Peyer's patch (tissue), 4 donors: Measurements from ENCODE around the gene ELOVL2. TPM values are rescaled to one million over a fixed set of nuclear protein-coding genes. Genes with fewer than 3 reads are reported as not detected.

Source experiments
- DNase-seq, 3 donors: peaks; one replicate each; pipeline ENCODE4 v3.0.0-alpha.2; 2017 to 2019
- H3K27ac ChIP-seq, 4 donors: fragments of 200-600 bp; sonication (generic); one replicate each; pipeline ENCODE4 v1.5.1; 2016 to 2019
- H3K27me3 ChIP-seq, 2 donors: fragments of 200-600 bp; sonication (generic); one replicate each; pipeline ENCODE4 v1.5.1; 2019
- H3K36me3 ChIP-seq, 3 donors: fragments of 200-600 bp; sonication (generic); one replicate each; pipeline ENCODE4 v1.5.1; 2016 to 2019
- H3K4me1 ChIP-seq, 4 donors: fragments of 200-600 bp; sonication (generic); one replicate each; pipeline ENCODE4 v1.5.1; 2016 to 2019
- H3K4me3 ChIP-seq, 4 donors: fragments of 200-600 bp; sonication (generic); 1 replicate in 3 of 4; 2 replicates in 1 of 4; pipeline ENCODE4 v1.5.1; 2016 to 2019; ENCODE audit warnings: mild to moderate bottlenecking in 1 of 4
- H3K9me3 ChIP-seq, 4 donors: fragments of 200-600 bp; sonication (generic); one replicate each; pipeline ENCODE4 v1.5.1; 2016 to 2019; ENCODE audit warnings: mild to moderate bottlenecking in 1 of 4
- POLR2A ChIP-seq, 2 donors: fragments of 450-650 bp; IDR thresholded peaks; one replicate each; pipeline ENCODE4 v1.5.1; 2017; ENCODE audit warnings: antibody characterized with exemption in 2 of 2, mild to moderate bottlenecking in 2 of 2, moderate library complexity in 2 of 2
- total RNA-seq, 4 donors: library from RNA; depleted of rRNA; stranded (reverse); fragments of >200 nt; gene quantifications; one replicate each; pipeline ENCODE4 v1.1.0, GENCODE V29; 2016
- TF ChIP-seq, protein P1 (sequence below), 6 experiments: fragments of 450-650 bp in 4 of 6; fragments of 200-600 bp in 2 of 6; sonication (generic) in 1 of 6; IDR thresholded peaks; one replicate each; pipeline ENCODE4 v1.5.1; 2017 to 2019; ENCODE audit warnings: antibody characterized with exemption in 6 of 6, mild to moderate bottlenecking in 3 of 6, moderate library complexity in 1 of 6

The ELOVL2 gene
- total RNA-seq, 4 donors from 2014 or later, result 0.18 to 0.27 TPM; not detected in 2

DNA sequence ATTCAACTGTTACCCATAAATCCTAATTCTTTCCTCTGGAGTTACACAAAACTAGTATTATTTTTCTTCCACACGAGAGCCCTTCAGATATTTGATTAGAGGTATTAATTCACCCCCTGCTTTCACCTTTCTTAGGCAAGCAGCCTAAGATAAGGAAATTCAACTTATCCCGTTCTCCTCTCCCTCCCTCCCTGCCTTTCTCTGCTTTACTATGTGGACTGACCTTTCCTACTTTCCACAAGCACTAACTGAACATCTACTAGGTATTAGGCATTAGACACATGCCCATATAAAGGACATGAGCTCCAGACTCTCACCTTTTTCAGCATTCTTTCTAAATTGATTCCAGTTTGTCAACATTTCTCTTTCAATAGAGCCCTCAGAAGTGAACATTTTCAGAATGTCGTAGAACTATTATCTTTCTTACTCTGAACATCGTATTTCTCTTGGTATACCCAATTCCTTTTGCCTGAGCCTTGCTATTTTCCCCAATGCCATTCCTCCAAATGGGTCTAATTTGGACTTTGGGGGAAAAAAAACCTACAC is 16.5 kb downstream of the ELOVL2 start:
- Histone ChIP-seq H3K9me3 (no peaks in the 10 kb centered on the region), H3K4me3 (no peak overlapping the region), H3K27ac (no peak overlapping the region), H3K27me3 (no peaks in the 10 kb centered on the region), H3K4me1 (no peaks in the 10 kb centered on the region), H3K36me3 (no peaks in the 10 kb centered on the region)
- TF ChIP-seq, protein P1, sequence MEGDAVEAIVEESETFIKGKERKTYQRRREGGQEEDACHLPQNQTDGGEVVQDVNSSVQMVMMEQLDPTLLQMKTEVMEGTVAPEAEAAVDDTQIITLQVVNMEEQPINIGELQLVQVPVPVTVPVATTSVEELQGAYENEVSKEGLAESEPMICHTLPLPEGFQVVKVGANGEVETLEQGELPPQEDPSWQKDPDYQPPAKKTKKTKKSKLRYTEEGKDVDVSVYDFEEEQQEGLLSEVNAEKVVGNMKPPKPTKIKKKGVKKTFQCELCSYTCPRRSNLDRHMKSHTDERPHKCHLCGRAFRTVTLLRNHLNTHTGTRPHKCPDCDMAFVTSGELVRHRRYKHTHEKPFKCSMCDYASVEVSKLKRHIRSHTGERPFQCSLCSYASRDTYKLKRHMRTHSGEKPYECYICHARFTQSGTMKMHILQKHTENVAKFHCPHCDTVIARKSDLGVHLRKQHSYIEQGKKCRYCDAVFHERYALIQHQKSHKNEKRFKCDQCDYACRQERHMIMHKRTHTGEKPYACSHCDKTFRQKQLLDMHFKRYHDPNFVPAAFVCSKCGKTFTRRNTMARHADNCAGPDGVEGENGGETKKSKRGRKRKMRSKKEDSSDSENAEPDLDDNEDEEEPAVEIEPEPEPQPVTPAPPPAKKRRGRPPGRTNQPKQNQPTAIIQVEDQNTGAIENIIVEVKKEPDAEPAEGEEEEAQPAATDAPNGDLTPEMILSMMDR (IDR thresholded peaks at IDR 0.05), result no peak
- no peak for TF ChIP-seq POLR2A (IDR thresholded peaks at IDR 0.05)
- DNase-seq, result no peak

- no peaks in the 10 kb centered on the region for H3K4me1 ChIP-seq
- DNase-seq, result no peak
- no peaks in the 10 kb centered on the region for H3K9me3 ChIP-seq
- TF ChIP-seq, protein P1 (IDR thresholded peaks at IDR 0.05), result no peak
- TF ChIP-seq POLR2A (IDR thresholded peaks at IDR 0.05), result no peak
- no peak overlapping the region for H3K27ac ChIP-seq
- no peaks in the 10 kb centered on the region for H3K27me3 ChIP-seq
- H3K4me3 ChIP-seq, result no peak overlapping the region
- H3K36me3 ChIP-seq, result no peaks in the 10 kb centered on the region
Observed at GRCh38 chr6:11025921-11026635, 18.0 kb downstream of the ELOVL2 start.

- no peaks in the 10 kb centered on the region for H3K4me1 ChIP-seq
- TF ChIP-seq, protein P1 (IDR thresholded peaks at IDR 0.05), result no peak
- no peak for TF ChIP-seq POLR2A (IDR thresholded peaks at IDR 0.05)
- no peak overlapping the region for H3K27ac ChIP-seq
- no peaks in the 10 kb centered on the region for H3K9me3 ChIP-seq
- no peak overlapping the region for H3K4me3 ChIP-seq
- H3K27me3 ChIP-seq, result no peaks in the 10 kb centered on the region
- no peaks in the 10 kb centered on the region for H3K36me3 ChIP-seq
- DNase-seq, result no peak
Observed at GRCh38 chr6:11025130-11025529, 19.0 kb downstream of the ELOVL2 start.

- H3K9me3 ChIP-seq, result no peaks in the 10 kb centered on the region
- no peak overlapping the region for H3K27ac ChIP-seq
- DNase-seq, result no peak
- H3K36me3 ChIP-seq, result no peaks in the 10 kb centered on the region
- H3K4me3 ChIP-seq, result no peak overlapping the region
- no peaks in the 10 kb centered on the region for H3K27me3 ChIP-seq
- H3K4me1 ChIP-seq, result no peaks in the 10 kb centered on the region
- TF ChIP-seq POLR2A (IDR thresholded peaks at IDR 0.05), result no peak
- TF ChIP-seq, protein P1 (IDR thresholded peaks at IDR 0.05), result no peak
Observed at GRCh38 chr6:11023032-11023431, 21.1 kb downstream of the ELOVL2 start.

GRCh38 chr6:11021714-11022113 is 22.4 kb downstream of the ELOVL2 start:
- Histone ChIP-seq H3K27me3 (no peaks in the 10 kb centered on the region), H3K4me1 (no peaks in the 10 kb centered on the region), H3K36me3 (no peaks in the 10 kb centered on the region), H3K27ac (no peak overlapping the region), H3K4me3 (no peak overlapping the region), H3K9me3 (no peaks in the 10 kb centered on the region)
- DNase-seq, result no peak
- TF ChIP-seq, protein P1 (IDR thresholded peaks at IDR 0.05), result no peak
- TF ChIP-seq POLR2A (IDR thresholded peaks at IDR 0.05), result no peak
